Measurements from ENCODE around the gene TIPIN. TPM values are rescaled to one million over a fixed set of nuclear protein-coding genes. Genes with fewer than 3 reads are reported as not detected.

The TIPIN gene
- total and polyA plus RNA-seq, 2 of the 8 experiments (the other 6 are each of a cell fraction or from before 2014, with no cell fraction given): 8.5 to 24.7 TPM

- 93% methylated on average over 3 of the region's 3 CpGs; no CpG with 5 or more reads in 1 of the 2 experiments for WGBS, 2 experiments (ENCODE audit: extremely low coverage in 1 of 2, insufficient coverage in 1 of 2, insufficient read length in 1 of 2, insufficient replicate concordance in 2 of 2, low coverage in 1 of 2, low lambda C conversion rate in 2 of 2, missing lambda C conversion rate in 1 of 2)
- H3K9me3 ChIP-seq (ENCODE audit: insufficient read depth in 2 of 2, low read depth in 1 of 2, low read length in 1 of 2): no peaks in the 10 kb centered on the region
- CTCF ChIA-PET (ENCODE audit: partially characterized antibody): no interaction called here
These were observed 46.7 kb downstream of the TIPIN start for GRCh38 chr15:66309828-66310227.

More at GRCh38 chr15:66309828-66310227, 46.7 kb downstream of the TIPIN start:
- Histone ChIP-seq H4K91ac (replicated peaks; ENCODE audit: insufficient read length, low read length) (no peak overlapping the region), H3K79me1 (ENCODE audit: low read depth, low read length) (no peaks in the 10 kb centered on the region), H2BK12ac (ENCODE audit: low read depth, low read length) (no peak overlapping the region), H4K8ac (ENCODE audit: extremely low read depth, insufficient read depth, low read length) (no peak overlapping the region), H4K5ac (ENCODE audit: insufficient read length, low read depth, low read length) (no peak overlapping the region), H3K4ac (replicated peaks; ENCODE audit: insufficient read length, low read depth, low read length) (no peak overlapping the region), H3K27ac (ENCODE audit: low read depth, low read length) (no peak overlapping the region), H2BK15ac (ENCODE audit: low read length) (no peak overlapping the region), H2AFZ (ENCODE audit: low read length) (no peak overlapping the region), H3K23me2 (ENCODE audit: low read depth, low read length) (no peaks in the 10 kb centered on the region), H3K27me3 (replicated peaks in 1 of 4; ENCODE audit: control insufficient read depth in 3 of 4, extremely low read depth in 1 of 4, insufficient read depth in 3 of 4, low read length in 3 of 4) (no peaks in the 10 kb centered on the region), H3K4me3 (ENCODE audit: extremely low read depth in 1 of 4, insufficient read depth in 2 of 4, low read depth in 3 of 4, low read length in 4 of 4) (no peak overlapping the region), H3K9ac (replicated peaks in 1 of 4; ENCODE audit: extremely low read depth in 1 of 4, low read depth in 3 of 4, low read length in 3 of 4) (no peak overlapping the region), H2BK5ac (ENCODE audit: low read depth, low read length) (no peak overlapping the region), H3K14ac (ENCODE audit: insufficient read length) (no peak overlapping the region), H3K23ac (ENCODE audit: insufficient read length) (no peak overlapping the region), H3K79me2 (ENCODE audit: control insufficient read depth in 1 of 2, insufficient read depth in 2 of 2, low read length in 2 of 2) (no peaks in the 10 kb centered on the region), H2BK120ac (replicated peaks; ENCODE audit: low read depth, low read length) (no peak overlapping the region), H4K20me1 (replicated peaks in 1 of 2; ENCODE audit: control insufficient read depth in 1 of 2, insufficient read depth in 2 of 2, low read length in 2 of 2) (peaks cover 0 to 2% of the 10 kb centered on the region in 2 experiments), H3K18ac (ENCODE audit: extremely low read depth, low read length) (no peak overlapping the region), H2BK20ac (ENCODE audit: low read length) (no peak overlapping the region), H3K4me1 (replicated peaks in 1 of 4; ENCODE audit: control insufficient read depth in 3 of 4, insufficient read depth in 4 of 4, low read length in 3 of 4) (peaks cover 0 to 2% (median 0%) of the 10 kb centered on the region in 4 experiments; a peak in 1 of 7 replicates), H2AK5ac (ENCODE audit: low read depth, low read length) (no peak overlapping the region), H3K56ac (replicated peaks; ENCODE audit: insufficient read length, low read depth, low read length) (no peak overlapping the region), H3K36me3 (ENCODE audit: control insufficient read depth in 2 of 4, insufficient read depth in 4 of 4, low read length in 3 of 4) (peaks cover 0 to 19% (median 16%) of the 10 kb centered on the region in 4 experiments; a peak in 6 of 8 replicates), H3K4me2 (ENCODE audit: insufficient read depth in 1 of 2, low read depth in 2 of 2, low read length in 2 of 2) (no peak overlapping the region)
- DNase-seq (ENCODE audit: low read depth in 1 of 2, low spot score in 2 of 2): no peak
- FAIRE-seq: no peak
- POLR2A ChIA-PET (ENCODE audit: partially characterized antibody): no interaction called here
- TF ChIP-seq CREB1 (IDR thresholded peaks at IDR 0.05): no peak
